ENCODE data around the gene PACS2. TPM values are rescaled to one million over a fixed set of nuclear protein-coding genes. Genes with fewer than 3 reads are reported as not detected.

The PACS2 gene
- total RNA-seq, 2 experiments from 2014 or later, result 26.7 to 30.4 TPM

- peak; percentile 21 for DNase-seq
Observed at GRCh38 chr14:105411017-105411941, 96.7 kb downstream of the PACS2 start.

GRCh38 chr14:105411985-105412770 is 97.6 kb downstream of the PACS2 start:
- ATAC-seq (no peak), DNase-seq (no peak)
- CTCF ChIA-PET, result interaction anchor here (1.1 to 2.2 kb wide), 4 partner anchors 41 to 78 kb away, joined by 3 to 6 read pairs (median 4); no protein-coding TSS in a partner anchor
- Mint-ChIP-seq H3K36me3 (ENCODE audit: low read depth) (peaks cover 1% of the 10 kb centered on the region), H3K4me1 (ENCODE audit: low read depth) (peaks cover 12% of the 10 kb centered on the region), H3K9me3 (no peaks in the 10 kb centered on the region), H3K27me3 (peaks cover 24% of the 10 kb centered on the region), H3K27ac (no peak overlapping the region), H3K4me3 (no peak overlapping the region)
- TF ChIP-seq, protein P1, sequence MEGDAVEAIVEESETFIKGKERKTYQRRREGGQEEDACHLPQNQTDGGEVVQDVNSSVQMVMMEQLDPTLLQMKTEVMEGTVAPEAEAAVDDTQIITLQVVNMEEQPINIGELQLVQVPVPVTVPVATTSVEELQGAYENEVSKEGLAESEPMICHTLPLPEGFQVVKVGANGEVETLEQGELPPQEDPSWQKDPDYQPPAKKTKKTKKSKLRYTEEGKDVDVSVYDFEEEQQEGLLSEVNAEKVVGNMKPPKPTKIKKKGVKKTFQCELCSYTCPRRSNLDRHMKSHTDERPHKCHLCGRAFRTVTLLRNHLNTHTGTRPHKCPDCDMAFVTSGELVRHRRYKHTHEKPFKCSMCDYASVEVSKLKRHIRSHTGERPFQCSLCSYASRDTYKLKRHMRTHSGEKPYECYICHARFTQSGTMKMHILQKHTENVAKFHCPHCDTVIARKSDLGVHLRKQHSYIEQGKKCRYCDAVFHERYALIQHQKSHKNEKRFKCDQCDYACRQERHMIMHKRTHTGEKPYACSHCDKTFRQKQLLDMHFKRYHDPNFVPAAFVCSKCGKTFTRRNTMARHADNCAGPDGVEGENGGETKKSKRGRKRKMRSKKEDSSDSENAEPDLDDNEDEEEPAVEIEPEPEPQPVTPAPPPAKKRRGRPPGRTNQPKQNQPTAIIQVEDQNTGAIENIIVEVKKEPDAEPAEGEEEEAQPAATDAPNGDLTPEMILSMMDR (IDR thresholded peaks at IDR 0.05), result no peak
- intact Hi-C loops (cut with micrococcal nuclease), result no loop called here
- POLR2A ChIA-PET, result interaction anchor here (0.9 to 2.3 kb wide), 4 partner anchors 10 to 41 kb away, joined by 3 to 14 read pairs (median 5); partner anchors contain the start of gene TEX22

More at GRCh38 chr14:105411017-105411941, 96.7 kb downstream of the PACS2 start:
- Mint-ChIP-seq H3K27me3 (peaks cover 24% of the 10 kb centered on the region), H3K4me3 (peak overlapping the region; percentile 19), H3K9me3 (no peaks in the 10 kb centered on the region), H3K36me3 (ENCODE audit: low read depth) (no peaks in the 10 kb centered on the region), H3K27ac (no peak overlapping the region), H3K4me1 (ENCODE audit: low read depth) (peaks cover 12% of the 10 kb centered on the region)
- POLR2A ChIA-PET, result interaction anchor here (0.9 to 2.3 kb wide), 3 partner anchors 9 to 35 kb away, joined by 3 to 14 read pairs (median 7); partner anchors contain the start of gene TEX22
- intact Hi-C loops (cut with micrococcal nuclease), result no loop called here
- CTCF ChIA-PET, result interaction anchor here (0.9 to 1.3 kb wide), 4 partner anchors 10 to 78 kb away, joined by 3 to 5 read pairs (median 3); no protein-coding TSS in a partner anchor
- TF ChIP-seq, protein P1 (IDR thresholded peaks at IDR 0.05), result no peak
- peak; percentile 40 for ATAC-seq

- H3K9me3 Mint-ChIP-seq, result no peaks in the 10 kb centered on the region
- intact Hi-C loops (cut with micrococcal nuclease), result no loop called here
- H3K4me1 Mint-ChIP-seq (ENCODE audit: low read depth), result peaks cover 12% of the 10 kb centered on the region
- peaks cover 1% of the 10 kb centered on the region for H3K36me3 Mint-ChIP-seq (ENCODE audit: low read depth)
- no peak for DNase-seq
- H3K4me3 Mint-ChIP-seq, result no peak overlapping the region
- ATAC-seq, result no peak
- CTCF ChIA-PET, result interaction anchor here (1.3 to 2.2 kb wide), 3 partner anchors 10 to 77 kb away, joined by 5 to 8 read pairs (median 6); no protein-coding TSS in a partner anchor
- H3K27me3 Mint-ChIP-seq, result peaks cover 24% of the 10 kb centered on the region
- POLR2A ChIA-PET, result interaction anchor here (0.9 to 2.2 kb wide), 3 partner anchors 10 to 42 kb away, joined by 3 to 7 read pairs (median 3); no protein-coding TSS in a partner anchor
- H3K27ac Mint-ChIP-seq, result no peak overlapping the region
- TF ChIP-seq, protein P1 (IDR thresholded peaks at IDR 0.05), result no peak
Observed at GRCh38 chr14:105412771-105413543, 98.4 kb downstream of the PACS2 start.

DNA sequence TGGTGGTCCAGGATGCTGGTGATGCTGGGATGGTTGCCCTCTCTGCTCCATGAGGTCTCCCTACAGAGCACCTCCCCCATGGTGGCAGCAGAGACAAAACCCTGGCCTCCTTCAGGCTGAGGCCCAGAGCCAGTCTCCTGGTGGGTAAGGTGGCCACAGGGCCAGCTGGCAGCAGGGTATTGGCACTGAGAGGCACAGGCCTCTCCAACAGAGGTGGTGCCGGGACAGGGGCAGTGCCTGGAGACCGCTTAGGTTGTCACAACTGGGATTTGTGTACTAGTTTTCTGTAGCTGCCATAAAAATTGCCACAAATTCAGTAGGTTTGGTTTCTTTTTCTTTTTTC is 99.0 kb downstream of the PACS2 start:
- intact Hi-C loops (cut with micrococcal nuclease), result no loop called here
- Mint-ChIP-seq H3K27me3 (peaks cover 24% of the 10 kb centered on the region), H3K4me1 (ENCODE audit: low read depth) (peaks cover 12% of the 10 kb centered on the region), H3K9me3 (no peaks in the 10 kb centered on the region), H3K36me3 (ENCODE audit: low read depth) (peaks cover 1% of the 10 kb centered on the region), H3K27ac (no peak overlapping the region), H3K4me3 (no peak overlapping the region)
- ATAC-seq (no peak), DNase-seq (no peak)
- CTCF ChIA-PET, result interaction anchor here (0.8 to 2.2 kb wide), 4 partner anchors 10 to 77 kb away, joined by 3 to 8 read pairs (median 6); no protein-coding TSS in a partner anchor
- TF ChIP-seq, protein P1 (IDR thresholded peaks at IDR 0.05), result no peak
- POLR2A ChIA-PET, result interaction anchor here (0.6 to 0.9 kb wide), 2 partner anchors 14 to 110 kb away, joined by 3 read pairs; no protein-coding TSS in a partner anchor

Measured in activated CD8-positive, alpha-beta T cell treated with anti-CD3 and anti-CD28 coated beads for 36 hours (primary cell).